Hepatocyte (in vitro differentiated cells): ENCODE results near the gene ABCC3.

Source experiments
- EZH2 ChIP-seq: fragments of 200-600 bp; sonication (generic); IDR thresholded peaks from 2 replicates; pipeline ENCODE4 v1.6.1; 2016; ENCODE audit warnings: antibody characterized with exemption, mild to moderate bottlenecking, borderline replicate concordance
- TF ChIP-seq, protein P1 (sequence below): fragments of 200-600 bp; sonication (generic); IDR thresholded peaks from 2 replicates; pipeline ENCODE4 v1.5.1; 2016; ENCODE audit warnings: antibody characterized with exemption, mild to moderate bottlenecking; ENCODE audit not compliant: poor library complexity

DNA sequence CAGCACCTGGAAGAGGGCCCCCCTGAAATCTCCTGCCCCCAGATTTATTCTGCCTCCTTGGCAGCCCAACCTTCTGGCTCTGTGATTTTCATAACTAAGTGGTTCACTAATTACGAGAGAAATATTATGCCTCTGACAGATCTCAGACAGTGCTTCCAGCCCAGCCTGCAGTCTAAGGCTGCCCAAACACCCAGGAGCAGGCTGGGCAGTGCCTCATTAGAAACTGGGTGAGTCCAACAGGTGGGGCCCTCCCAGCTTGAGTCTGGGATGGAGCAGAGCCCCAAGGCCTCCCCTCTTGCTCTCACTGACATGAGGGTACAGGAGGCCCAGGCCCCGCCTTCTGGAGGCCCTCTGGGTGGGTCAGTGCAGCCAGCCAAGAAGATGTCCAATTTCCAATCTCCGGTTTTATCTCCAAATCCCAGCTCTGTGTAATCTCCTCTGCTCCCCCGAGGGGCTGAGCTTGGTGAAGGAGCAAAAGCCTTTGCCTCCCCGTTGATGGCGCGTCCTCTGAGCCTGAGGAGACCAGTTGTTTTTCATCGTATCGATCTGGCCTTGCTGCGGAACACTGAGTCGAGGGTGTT, 20.1 kb upstream of the ABCC3 start:
- TF ChIP-seq, protein P1, sequence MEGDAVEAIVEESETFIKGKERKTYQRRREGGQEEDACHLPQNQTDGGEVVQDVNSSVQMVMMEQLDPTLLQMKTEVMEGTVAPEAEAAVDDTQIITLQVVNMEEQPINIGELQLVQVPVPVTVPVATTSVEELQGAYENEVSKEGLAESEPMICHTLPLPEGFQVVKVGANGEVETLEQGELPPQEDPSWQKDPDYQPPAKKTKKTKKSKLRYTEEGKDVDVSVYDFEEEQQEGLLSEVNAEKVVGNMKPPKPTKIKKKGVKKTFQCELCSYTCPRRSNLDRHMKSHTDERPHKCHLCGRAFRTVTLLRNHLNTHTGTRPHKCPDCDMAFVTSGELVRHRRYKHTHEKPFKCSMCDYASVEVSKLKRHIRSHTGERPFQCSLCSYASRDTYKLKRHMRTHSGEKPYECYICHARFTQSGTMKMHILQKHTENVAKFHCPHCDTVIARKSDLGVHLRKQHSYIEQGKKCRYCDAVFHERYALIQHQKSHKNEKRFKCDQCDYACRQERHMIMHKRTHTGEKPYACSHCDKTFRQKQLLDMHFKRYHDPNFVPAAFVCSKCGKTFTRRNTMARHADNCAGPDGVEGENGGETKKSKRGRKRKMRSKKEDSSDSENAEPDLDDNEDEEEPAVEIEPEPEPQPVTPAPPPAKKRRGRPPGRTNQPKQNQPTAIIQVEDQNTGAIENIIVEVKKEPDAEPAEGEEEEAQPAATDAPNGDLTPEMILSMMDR = no peak
- no peak for TF ChIP-seq EZH2
